SHP77 (cell line): ENCODE measurements around the gene SRSF4.
"Not testable (repeated sequence)": the region's sequence is repeated elsewhere in the genome, so short reads cannot be mapped to it uniquely, and the experiment has no call there.

Source experiments
- DNase-seq, 2 experiments: peaks; one replicate each; lab custom pipeline; 2025; lab: John Stamatoyannopoulos, UW

SRSF4 gene

GRCh38 chr1:29181413-29182225, at the start of gene SRSF4:
Gene SRSF4 (minus strand): TSS chr1:29181900. CDS start chr1:29181752, 148 bp downstream.
- peak; percentile 100 for DNase-seq

GRCh38 chr1:29230553-29231378, 49.1 kb upstream of the SRSF4 start, which contains the start of gene MECR:
Gene MECR (minus strand): TSS chr1:29230934. CDS start chr1:29230906, 28 bp downstream.
- DNase-seq: peak; percentile 87 to 90

GRCh38 chr1:29230204-29230552, 48.5 kb upstream of the SRSF4 start:
- DNase-seq: no peak

- DNase-seq: no peak
Measured at GRCh38 chr1:29227511-29227910, 45.8 kb upstream of the SRSF4 start.

- no peak for DNase-seq
Measured at GRCh38 chr1:29225361-29225760, 43.7 kb upstream of the SRSF4 start.

- DNase-seq: no peak
Measured at GRCh38 chr1:29224356-29224837, 42.7 kb upstream of the SRSF4 start.

- no peak for DNase-seq
Measured at GRCh38 chr1:29223521-29223920, 41.8 kb upstream of the SRSF4 start.

- no peak for DNase-seq
Measured at GRCh38 chr1:29222686-29223085, 41.0 kb upstream of the SRSF4 start.

- DNase-seq: not testable (repeated sequence)
Measured at GRCh38 chr1:29222260-29222659, 40.6 kb upstream of the SRSF4 start.

- no peak for DNase-seq
Measured at GRCh38 chr1:29221296-29221695, 39.6 kb upstream of the SRSF4 start.

- DNase-seq: no peak
Measured at GRCh38 chr1:29218223-29218622, 36.5 kb upstream of the SRSF4 start.

- no peak for DNase-seq
Measured at GRCh38 chr1:29217633-29218032, 35.9 kb upstream of the SRSF4 start.

- DNase-seq: no peak
Measured at GRCh38 chr1:29213055-29213454, 31.4 kb upstream of the SRSF4 start.

GRCh38 chr1:29211086-29212030, 29.7 kb upstream of the SRSF4 start:
- DNase-seq: no peak

- no peak for DNase-seq
Measured at GRCh38 chr1:29210278-29211085, 28.8 kb upstream of the SRSF4 start.

- DNase-seq: no peak
Measured at GRCh38 chr1:29209173-29209572, 27.5 kb upstream of the SRSF4 start.

- DNase-seq: no peak
Measured at GRCh38 chr1:29208442-29208841, 26.7 kb upstream of the SRSF4 start.

- peak; percentile 88 to 94 for DNase-seq
Measured at GRCh38 chr1:29202584-29203340, 21.1 kb upstream of the SRSF4 start.

GRCh38 chr1:29202053-29202452, 20.4 kb upstream of the SRSF4 start:
- DNase-seq: no peak

- DNase-seq: no peak
Measured at GRCh38 chr1:29201595-29202051, 19.9 kb upstream of the SRSF4 start.
